Fibroblast of upper back skin (primary cell): ENCODE data around the gene KIZ.
"Not testable (repeated sequence)": the region's sequence is repeated elsewhere in the genome, so short reads cannot be mapped to it uniquely, and the experiment has no call there.

ENCODE experiments used
- DNase-seq: peaks from one replicate; pipeline ENCODE4 v3.0.0-alpha.2; 2013

The KIZ gene

DNA sequence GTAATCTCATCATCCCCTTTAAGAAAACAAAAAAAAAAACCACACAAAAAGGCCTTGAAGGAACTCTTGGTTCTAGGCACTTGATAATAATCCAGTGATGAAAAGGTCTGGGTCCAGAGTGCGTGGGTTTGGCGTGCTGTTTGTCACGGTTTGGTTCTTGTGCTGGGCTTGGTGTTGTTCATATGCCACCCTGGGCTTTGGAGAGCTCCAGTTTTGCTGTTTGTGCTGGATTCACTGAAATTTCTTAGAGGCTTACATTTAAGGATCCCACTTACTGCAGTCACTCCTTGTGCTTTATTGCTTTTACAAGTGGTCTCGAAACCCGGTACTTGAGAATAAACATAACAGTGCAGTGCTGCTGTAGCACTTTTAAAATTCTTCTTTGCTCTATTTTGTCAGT is 108.4 kb downstream of the KIZ start:
- no peak for DNase-seq

- DNase-seq, result no peak
These were observed 109.1 kb downstream of the KIZ start for GRCh38 chr20:21234806-21235483.

GRCh38 chr20:21235484-21236445 is 109.9 kb downstream of the KIZ start:
- DNase-seq, result peak; percentile 56

DNA sequence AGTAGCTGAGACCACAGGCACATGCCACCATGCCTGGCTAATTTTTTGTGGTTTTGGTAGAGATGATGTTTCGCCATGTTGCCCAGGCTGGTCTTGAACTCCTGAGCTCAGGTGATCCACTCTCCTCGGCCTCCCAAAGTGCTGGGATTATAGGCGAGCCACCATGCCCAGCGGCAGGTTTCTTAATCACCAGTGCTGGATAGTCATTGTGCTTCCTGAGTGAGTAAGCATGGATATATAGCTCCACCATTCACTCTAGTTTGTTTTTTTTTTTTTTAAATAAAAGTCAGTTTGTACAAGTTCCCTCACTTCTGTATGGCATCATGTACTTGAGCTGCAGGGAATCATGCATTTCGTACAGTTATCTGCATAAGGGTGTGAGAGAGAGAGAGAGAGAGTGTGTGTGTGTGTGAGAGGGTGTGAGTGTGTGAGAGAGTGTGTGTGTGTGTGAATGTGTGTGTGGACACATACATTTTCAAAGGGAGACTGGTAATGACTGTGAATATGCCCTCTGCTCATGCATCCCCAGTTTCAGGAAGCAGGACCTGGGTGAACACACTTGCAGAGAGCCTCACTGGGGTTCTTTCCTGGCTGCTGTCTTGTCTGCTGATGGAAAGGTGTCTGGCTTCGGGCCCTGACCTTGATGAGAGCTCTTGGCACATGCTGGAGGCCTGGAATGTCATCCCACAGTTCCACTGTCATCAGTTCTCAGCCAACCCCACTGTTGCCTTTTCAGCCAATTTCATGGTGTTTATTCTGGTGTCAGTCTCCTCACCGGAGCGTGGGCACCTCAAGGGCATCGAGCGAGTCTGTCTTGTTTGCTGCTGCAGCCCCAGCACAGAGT is 112.3 kb downstream of the KIZ start:
- no peak for DNase-seq

GRCh38 chr20:21238818-21239536 is 113.1 kb downstream of the KIZ start:
- no peak for DNase-seq

DNA sequence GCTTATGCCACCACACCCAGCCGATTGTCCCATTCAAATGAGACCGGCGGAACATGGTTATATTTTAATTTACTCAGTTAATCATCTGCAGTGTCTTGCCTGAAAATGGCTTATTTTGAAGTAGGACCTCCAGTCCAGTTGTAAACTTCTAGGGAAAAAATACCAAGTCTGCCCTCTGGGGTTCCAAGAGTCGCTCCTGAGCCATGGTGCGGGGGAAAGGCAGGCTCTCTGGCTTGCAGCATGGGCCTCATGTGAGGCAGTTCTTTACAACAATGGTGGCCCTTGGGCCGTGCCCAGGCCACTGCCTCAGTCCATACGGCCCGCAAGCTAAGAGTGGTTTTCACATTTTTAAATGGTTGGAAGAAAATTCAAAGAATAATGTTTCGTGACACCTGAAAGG is 114.5 kb downstream of the KIZ start:
- DNase-seq, result no peak

DNA sequence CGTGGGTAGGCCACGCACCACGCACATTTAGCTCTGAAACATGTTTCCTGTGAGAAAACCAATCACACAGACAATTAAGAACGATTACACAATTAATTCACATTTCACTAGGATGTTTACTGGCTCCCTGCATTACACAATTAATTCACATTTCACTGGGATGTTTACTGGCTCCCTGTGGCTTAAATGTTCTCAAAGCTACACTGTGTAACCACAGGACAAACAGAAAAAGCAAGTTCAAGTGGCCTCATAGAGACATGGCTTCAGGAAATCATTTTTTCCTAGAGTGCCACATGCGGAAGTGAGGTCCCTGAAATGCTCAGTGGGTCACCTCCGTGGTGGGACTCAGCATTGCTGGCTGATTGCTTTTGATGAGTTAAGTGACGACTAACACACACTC is 115.5 kb downstream of the KIZ start:
- DNase-seq, result no peak

- no peak for DNase-seq
These were observed 117.9 kb downstream of the KIZ start for GRCh38 chr20:21243811-21244210.

GRCh38 chr20:21244808-21245207 is 118.9 kb downstream of the KIZ start:
- no peak for DNase-seq

DNA sequence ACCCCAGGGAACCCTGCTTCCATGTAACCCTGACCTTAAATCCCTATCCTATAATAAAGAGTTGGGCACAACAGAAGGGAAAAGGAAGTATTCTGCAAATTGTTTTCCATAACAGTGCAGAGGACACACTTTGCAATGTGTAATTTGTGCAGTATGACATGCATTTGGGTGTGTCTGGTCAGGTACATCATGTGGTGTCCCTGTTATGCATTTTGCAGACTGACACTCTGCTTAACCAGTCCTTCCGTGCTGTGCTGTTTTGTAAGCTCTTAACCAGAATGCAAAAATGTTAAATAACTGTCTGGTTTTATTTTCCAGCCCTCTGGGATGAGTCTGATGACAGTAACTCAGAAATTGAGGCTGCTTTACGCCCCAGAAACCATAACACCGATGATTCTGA is 120.3 kb downstream of the KIZ start:
- no peak for DNase-seq

DNA sequence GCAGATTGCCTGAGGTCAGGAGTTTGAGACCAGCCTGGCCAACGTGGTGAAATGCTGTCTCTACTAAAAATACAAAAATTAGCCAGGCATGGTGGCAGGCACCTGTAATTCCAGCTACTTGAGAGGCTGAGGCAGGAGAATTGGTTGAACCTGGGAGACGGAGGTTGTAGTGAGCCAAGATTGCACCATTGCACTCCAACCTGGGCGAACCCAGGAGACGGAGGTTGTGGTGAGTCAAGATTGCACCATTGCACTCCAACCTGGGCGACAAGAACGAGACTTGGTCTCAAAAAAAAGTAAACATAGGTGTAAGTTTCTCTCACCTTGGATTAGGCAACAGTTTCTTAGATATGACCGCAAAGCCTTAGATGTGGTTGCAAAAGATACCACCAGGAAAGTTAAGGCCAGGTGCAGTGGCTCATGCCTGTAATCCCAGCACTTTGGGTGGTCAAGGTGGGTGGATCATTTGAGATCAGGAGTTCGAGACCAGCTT is 121.8 kb downstream of the KIZ start:
- DNase-seq, result not testable (repeated sequence)

DNA sequence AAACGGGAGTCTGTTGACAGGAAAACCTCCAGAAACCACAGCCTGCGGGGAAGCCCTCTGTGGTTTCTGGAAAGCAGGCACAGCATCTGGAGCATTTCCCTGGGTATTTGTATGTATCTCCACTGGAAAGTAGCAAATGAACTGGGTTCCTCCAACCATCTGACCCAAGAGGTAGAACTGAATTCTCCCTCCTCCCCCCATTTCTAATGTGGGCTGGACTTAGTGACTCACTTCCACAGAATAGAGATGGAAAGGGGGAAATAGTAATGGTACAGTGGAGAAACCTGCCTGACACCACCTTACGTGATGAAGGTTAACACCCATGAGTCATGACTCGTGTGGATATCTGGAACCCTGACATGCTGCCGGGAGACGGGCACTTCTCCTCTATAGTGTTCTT is 125.4 kb downstream of the KIZ start:
- peak; percentile 1 for DNase-seq

GRCh38 chr20:21257192-21257591 is 131.3 kb downstream of the KIZ start:
- DNase-seq, result no peak

DNA sequence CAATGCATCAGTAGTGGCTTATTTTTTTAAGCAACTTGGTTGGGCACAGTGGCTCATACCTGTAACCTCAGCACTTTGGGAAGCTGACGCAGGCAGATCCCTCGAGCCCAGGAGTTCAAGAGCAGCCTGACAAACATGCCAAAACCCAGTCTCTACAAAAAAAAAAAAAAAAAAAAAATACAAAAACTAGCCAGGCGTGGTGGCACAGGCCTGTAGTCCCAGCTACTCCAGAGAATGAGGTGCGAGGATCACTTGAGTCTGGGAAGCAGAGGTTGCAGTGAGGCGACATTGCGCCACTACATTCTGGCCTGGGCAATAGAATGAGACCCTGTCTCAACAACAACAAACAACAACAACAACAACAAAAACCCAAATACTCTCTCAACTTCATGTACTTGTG is 132.5 kb downstream of the KIZ start:
- no peak for DNase-seq

DNA sequence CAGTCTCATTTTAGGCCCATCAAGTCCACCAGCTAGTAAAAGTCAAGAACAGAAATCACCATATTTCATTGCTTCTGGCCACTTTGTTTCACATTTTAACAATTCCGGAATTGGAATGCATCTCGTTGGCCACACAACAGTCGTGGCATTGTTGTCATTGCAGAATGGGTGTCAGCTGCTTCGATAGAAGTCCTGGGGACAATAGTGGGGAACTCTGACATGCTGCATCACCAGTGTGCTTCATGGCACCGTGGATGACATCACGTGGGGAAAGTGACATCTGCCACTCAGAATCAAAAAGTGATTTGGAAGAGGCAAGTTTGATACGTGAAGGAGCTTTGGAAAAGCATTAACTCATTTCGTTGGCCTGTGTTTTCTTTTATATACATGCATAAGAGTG is 133.5 kb downstream of the KIZ start:
- DNase-seq, result no peak

DNA sequence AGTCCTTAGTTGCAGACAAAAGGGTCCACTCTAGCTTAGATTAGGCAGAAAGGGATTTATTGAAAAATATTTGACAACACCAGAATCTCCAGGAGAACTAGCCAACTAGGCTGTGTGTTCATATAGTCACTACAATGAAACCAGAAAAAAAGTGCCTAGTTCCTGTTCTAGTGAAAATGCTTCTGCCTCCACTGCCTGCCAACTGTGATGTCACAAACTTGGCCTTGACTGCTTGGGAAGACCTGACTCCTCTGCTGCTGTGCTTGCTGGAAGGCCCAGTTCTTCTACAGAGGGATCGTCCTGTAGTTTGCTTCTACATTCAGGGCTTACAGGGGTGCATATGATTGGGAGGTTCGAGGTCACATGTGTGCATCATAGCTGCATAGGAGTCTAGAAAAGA is 136.9 kb downstream of the KIZ start:
- no peak for DNase-seq

DNA sequence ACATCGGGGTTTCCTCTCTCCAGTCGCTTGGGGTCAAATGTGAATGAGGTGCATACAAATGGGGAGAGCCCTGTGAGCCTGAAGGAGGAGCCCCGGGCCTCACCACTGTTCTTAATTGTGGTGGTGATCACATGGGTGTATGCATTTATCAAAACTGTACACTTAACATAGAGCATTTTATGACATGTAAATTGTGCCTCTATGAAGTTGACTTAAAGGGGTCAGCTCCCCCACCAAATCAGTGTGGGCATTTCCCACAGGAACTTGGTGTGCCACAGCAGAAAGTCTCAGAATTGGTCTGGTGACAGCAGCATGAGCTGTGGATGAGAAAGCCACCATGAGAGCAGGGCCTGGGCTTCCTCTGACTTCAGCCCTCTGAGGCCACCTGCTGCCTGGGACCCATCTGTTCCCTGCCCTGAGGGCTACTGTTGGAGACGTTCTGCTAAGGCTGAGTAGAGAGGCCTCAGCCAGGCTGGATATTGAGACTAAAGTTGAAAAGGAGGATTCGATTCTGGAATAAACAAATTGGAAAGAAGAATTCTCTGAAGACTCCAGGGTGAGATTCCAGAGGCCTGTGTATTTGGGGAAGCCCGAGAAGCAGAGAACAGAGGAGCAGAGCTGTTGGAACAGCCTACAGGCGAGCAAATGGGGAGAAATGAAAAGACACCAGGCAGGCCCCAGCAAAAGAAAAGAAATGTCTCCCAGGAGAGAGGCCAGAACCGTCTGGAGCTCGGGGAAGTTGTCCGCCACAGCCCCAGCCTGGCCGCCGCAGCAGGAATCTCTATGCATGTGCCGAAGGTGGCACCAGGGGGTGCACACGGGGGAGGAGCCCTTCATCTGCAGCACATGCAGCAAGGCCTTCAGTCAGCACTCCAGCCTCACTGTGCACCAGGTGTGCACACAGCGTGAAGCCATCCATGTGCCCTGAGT is 139.6 kb downstream of the KIZ start:
- DNase-seq, result no peak

DNA sequence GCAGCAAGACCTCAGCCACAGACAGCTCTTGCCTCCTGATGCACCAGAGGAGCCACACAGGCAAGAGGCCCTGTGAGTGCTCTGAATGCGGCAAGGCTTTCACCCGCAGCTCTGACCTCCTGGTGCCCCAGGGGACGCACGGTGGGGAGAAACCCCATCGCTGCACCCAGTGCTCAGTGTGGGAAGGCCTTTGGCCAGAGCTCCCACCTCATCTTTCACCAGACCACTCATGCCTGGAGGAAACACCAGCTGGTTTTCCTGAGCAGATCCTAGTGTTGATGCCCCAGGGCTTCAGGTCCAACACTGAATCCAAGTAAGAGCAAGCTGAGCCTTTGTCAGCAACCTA is 140.3 kb downstream of the KIZ start:
- DNase-seq, result no peak

DNA sequence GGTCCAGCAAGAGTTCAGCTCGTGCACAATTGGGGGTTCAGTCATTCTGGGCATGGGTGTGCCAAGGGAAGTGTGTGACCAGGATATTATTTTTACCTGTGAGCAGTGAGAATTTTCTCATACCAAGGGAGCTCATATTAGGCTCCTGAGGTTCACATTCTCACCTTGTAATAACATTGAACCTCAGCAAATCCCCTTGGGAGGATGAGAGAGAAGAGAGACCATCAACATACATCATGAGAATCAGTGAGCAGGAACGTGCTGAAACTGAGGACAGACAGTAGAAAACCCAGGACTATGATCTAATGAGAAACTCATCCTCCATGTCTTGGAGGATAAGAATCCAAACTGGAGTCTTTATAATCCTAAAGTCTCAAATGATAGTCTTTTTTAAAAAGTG is 143.9 kb downstream of the KIZ start:
- DNase-seq, result no peak

DNA sequence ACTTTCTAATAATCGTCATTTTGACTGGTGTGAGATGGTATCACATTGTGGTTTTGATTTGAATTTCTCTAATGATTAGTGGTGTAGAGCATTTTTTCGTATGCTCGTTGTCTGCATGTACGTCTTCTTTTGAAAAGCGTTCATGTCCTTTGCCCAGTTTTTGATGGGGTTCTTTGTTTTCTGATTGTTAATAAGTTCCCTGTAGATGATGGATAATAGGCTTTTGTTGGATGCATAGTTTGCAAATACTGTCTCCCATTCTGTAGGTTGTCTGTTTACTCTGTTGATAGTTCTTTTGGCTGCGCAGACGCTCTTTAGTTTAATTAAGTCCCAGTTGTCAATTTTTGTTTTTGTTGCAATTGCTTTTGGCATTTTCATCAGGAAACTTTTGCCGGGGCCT is 144.9 kb downstream of the KIZ start:
- no peak for DNase-seq

DNA sequence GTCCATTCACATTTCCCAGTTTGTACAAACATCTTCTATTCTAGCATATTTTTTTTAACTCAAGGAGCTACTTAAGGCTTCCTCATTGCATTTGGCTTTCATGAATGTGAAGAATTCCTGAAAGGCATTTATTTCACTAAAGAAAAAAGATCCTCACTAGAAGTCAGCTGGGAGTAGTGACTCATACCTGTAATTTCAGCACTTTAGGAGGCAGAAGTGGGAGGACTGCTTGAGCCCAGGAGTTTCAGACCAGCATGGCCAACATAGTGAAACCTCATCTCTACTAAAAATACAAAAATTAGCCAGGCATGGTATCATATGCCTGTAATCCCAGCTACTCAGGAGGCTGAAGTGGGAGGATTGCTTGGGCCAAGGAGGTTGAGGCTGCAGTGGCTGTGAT is 146.4 kb downstream of the KIZ start:
- DNase-seq, result peak; percentile 22

DNA sequence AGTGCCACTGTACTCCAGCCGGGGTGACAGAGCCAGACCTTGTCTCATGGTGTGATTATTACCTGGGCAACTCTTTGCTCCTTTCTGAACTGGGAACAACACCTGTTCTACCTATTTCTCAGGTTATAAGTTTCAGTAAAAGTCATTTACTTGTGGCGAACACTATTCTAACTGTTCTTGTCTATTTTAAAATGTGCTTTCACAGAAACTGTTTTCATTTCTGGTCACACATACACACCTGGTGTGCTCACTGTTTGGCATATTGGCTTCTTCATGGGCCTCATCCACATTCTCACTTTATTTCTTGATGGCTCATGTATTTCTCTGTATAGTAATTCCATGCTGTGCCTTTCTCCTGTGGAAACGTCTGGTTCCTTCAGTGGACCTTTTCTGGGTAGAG is 146.8 kb downstream of the KIZ start:
- no peak for DNase-seq
